Progenitor cell of endocrine pancreas (in vitro differentiated cells): ENCODE results near the gene LRRC73. TPM values are rescaled to one million over a fixed set of nuclear protein-coding genes. Genes with fewer than 3 reads are reported as not detected.

ENCODE experiments used
- DNase-seq: peaks from one replicate; pipeline ENCODE4 v3.0.0; 2021; ENCODE audit warnings: low spot score; ENCODE audit not compliant: unreplicated experiment
- H3K27ac Mint-ChIP-seq: 2 replicates; pipeline ENCODE4 v1.8.0; 2021; ENCODE audit warnings: mild to moderate bottlenecking, moderate library complexity, mixed read lengths
- H3K27me3 Mint-ChIP-seq: 2 replicates; pipeline ENCODE4 v1.8.0; 2021; ENCODE audit warnings: mixed read lengths
- H3K36me3 Mint-ChIP-seq: 2 replicates; pipeline ENCODE4 v1.8.0; 2022; ENCODE audit warnings: mixed read lengths; ENCODE audit not compliant: insufficient read depth
- H3K4me1 Mint-ChIP-seq: 2 replicates; pipeline ENCODE4 v1.8.0; 2021; ENCODE audit warnings: low read depth, mixed read lengths
- H3K4me3 Mint-ChIP-seq: 2 replicates; pipeline ENCODE4 v1.8.0; 2021; ENCODE audit warnings: low read depth, mild to moderate bottlenecking, moderate library complexity, mixed read lengths
- H3K9me3 Mint-ChIP-seq: 2 replicates; pipeline ENCODE4 v1.8.0; 2021; ENCODE audit warnings: low read depth, mixed read lengths
- CTCF ChIP-seq: fragments of 200-600 bp; sonication (generic); IDR thresholded peaks from one replicate; pipeline ENCODE4 v1.5.0; 2021; ENCODE audit warnings: antibody characterized with exemption, mild to moderate bottlenecking; ENCODE audit not compliant: unreplicated experiment
- total RNA-seq: library from RNA; stranded (reverse); gene quantifications from 2 replicates; pipeline ENCODE4 v1.2.1, GENCODE V29; 2021

LRRC73 gene
- total RNA-seq, 1 donor from 2014 or later: 1.5 TPM

GRCh38 chr6:43509142-43509983 lies 783 bp downstream of the LRRC73 start:
- peaks cover 17% of the 10 kb centered on the region for H3K36me3 Mint-ChIP-seq
- peaks cover 4% of the 10 kb centered on the region for H3K4me1 Mint-ChIP-seq
- peak overlapping the region; percentile 64 for H3K27ac Mint-ChIP-seq
- DNase-seq: no peak
- peaks cover 20% of the 10 kb centered on the region for H3K27me3 Mint-ChIP-seq
- H3K4me3 Mint-ChIP-seq: peak overlapping the region; percentile 78
- TF ChIP-seq CTCF: no peak
- no peaks in the 10 kb centered on the region for H3K9me3 Mint-ChIP-seq

GRCh38 chr6:43508481-43509141 lies 1.5 kb downstream of the LRRC73 start:
- H3K36me3 Mint-ChIP-seq: peaks cover 17% of the 10 kb centered on the region
- peaks cover 20% of the 10 kb centered on the region for H3K27me3 Mint-ChIP-seq
- H3K27ac Mint-ChIP-seq: no peak overlapping the region
- peaks cover 4% of the 10 kb centered on the region for H3K4me1 Mint-ChIP-seq
- TF ChIP-seq CTCF: no peak
- H3K4me3 Mint-ChIP-seq: peak overlapping the region; percentile 78
- no peaks in the 10 kb centered on the region for H3K9me3 Mint-ChIP-seq
- DNase-seq: no peak

- Mint-ChIP-seq H3K27ac (no peak overlapping the region), H3K27me3 (peaks cover 20% of the 10 kb centered on the region), H3K36me3 (peaks cover 16% of the 10 kb centered on the region), H3K4me1 (peaks cover 4% of the 10 kb centered on the region), H3K9me3 (no peaks in the 10 kb centered on the region), H3K4me3 (no peak overlapping the region)
- TF ChIP-seq CTCF: peak; percentile 97
- peak; percentile 68 for DNase-seq
Observed at GRCh38 chr6:43506667-43507471, 3.3 kb downstream of the LRRC73 start.

GRCh38 chr6:43506171-43506570 lies 4.0 kb downstream of the LRRC73 start:
- peaks cover 4% of the 10 kb centered on the region for H3K4me1 Mint-ChIP-seq
- no peak overlapping the region for H3K4me3 Mint-ChIP-seq
- H3K36me3 Mint-ChIP-seq: peaks cover 14% of the 10 kb centered on the region
- peaks cover 20% of the 10 kb centered on the region for H3K27me3 Mint-ChIP-seq
- no peak overlapping the region for H3K27ac Mint-ChIP-seq
- TF ChIP-seq CTCF: no peak
- no peak for DNase-seq
- H3K9me3 Mint-ChIP-seq: no peaks in the 10 kb centered on the region

GRCh38 chr6:43505718-43506117 lies 4.4 kb downstream of the LRRC73 start:
- DNase-seq: no peak
- TF ChIP-seq CTCF: no peak
- Mint-ChIP-seq H3K27ac (no peak overlapping the region), H3K27me3 (peaks cover 20% of the 10 kb centered on the region), H3K4me3 (no peak overlapping the region), H3K36me3 (peaks cover 15% of the 10 kb centered on the region), H3K9me3 (no peaks in the 10 kb centered on the region), H3K4me1 (peaks cover 4% of the 10 kb centered on the region)
